ENCODE results near the gene DKKL1. TPM values are rescaled to one million over a fixed set of nuclear protein-coding genes. Genes with fewer than 3 reads are reported as not detected.

Gene DKKL1
- total and polyA plus RNA-seq, 2 of the 4 experiments (the other 2 are of a cell fraction): 0.67 TPM; not detected in 1

DNA sequence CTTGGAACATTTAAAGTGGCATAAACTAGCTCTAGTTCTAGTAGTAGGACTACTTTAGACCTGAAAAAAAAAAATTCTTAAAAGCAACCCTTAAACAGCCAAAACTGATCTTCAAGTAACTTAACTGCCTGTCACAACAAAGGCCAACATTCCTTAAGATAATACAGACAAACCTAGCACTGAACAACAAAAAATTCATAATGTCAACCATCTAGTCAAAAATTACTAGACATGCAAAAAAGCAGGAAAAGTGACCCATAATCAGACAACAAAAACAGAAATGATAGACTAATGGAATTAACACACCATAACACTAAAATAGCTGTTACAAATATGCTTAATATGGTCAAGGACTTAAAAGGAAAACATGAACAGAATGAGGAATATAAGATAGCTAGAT lies 45.4 kb upstream of the DKKL1 start:
- peaks cover 5% of the 10 kb centered on the region for H3K9me3 ChIP-seq (ENCODE audit: control insufficient read depth, insufficient read depth, low read length)
- no peak overlapping the region for H4K91ac ChIP-seq (ENCODE audit: insufficient read depth, low read depth, low read length)
- H3K14ac ChIP-seq (replicated peaks; ENCODE audit: low read depth, low read length): no peak overlapping the region
- ATAC-seq (ENCODE audit: low read depth) (no peak), DNase-seq (no peak)
- no peak overlapping the region for H3K23ac ChIP-seq (ENCODE audit: low read depth, low read length)
- H3K27ac ChIP-seq (ENCODE audit: insufficient read depth, low read length): no peak overlapping the region
- H2AK5ac ChIP-seq (ENCODE audit: low read depth, low read length): no peak overlapping the region
- intact Hi-C loops (cut with micrococcal nuclease) (no loop called here), dilution Hi-C loops (cut with HindIII; ENCODE audit: low sequenced_read_pairs, unreplicated experiment) (no loop called here), in situ Hi-C loops (cut with MboI; ENCODE audit: low sequenced_read_pairs) (no loop called here)
- no peaks in the 10 kb centered on the region for H3K27me3 ChIP-seq (ENCODE audit: control insufficient read depth, insufficient read depth, low read length)
- no peak overlapping the region for H3K4ac ChIP-seq (ENCODE audit: low read depth, low read length)
- ChIA-PET CTCF (no interaction called here), POLR2A (ENCODE audit: unreplicated experiment) (no interaction called here)
- no peak overlapping the region for H2AFZ ChIP-seq (replicated peaks; ENCODE audit: low read length, poor library complexity)
- no peak overlapping the region for H2BK15ac ChIP-seq (ENCODE audit: low read depth, low read length)
- H3K9ac ChIP-seq (ENCODE audit: low read depth, low read length): no peak overlapping the region
- no peaks in the 10 kb centered on the region for H3K4me1 ChIP-seq (ENCODE audit: control insufficient read depth, insufficient read depth, low read length)
- H3K56ac ChIP-seq (ENCODE audit: extremely low read depth, insufficient read depth, low read length): no peak overlapping the region
- no peak overlapping the region for H2AK9ac ChIP-seq (replicated peaks; ENCODE audit: low read depth, low read length, poor library complexity)
- no peaks in the 10 kb centered on the region for H4K20me1 ChIP-seq (ENCODE audit: insufficient read depth, low read length)
- H3K18ac ChIP-seq (ENCODE audit: low read depth, low read length): no peak overlapping the region
- no peak overlapping the region for H2BK5ac ChIP-seq (ENCODE audit: low read depth, low read length, poor library complexity, severe bottlenecking)
- BruUV-seq (replicated peaks): no TSS peak
- no peak overlapping the region for H3K4me3 ChIP-seq (ENCODE audit: insufficient read depth, low read depth, low read length)
- no peak overlapping the region for H4K5ac ChIP-seq (ENCODE audit: low read depth, low read length)
- no peaks in the 10 kb centered on the region for H3K9me1 ChIP-seq (ENCODE audit: insufficient read depth, low read length)
- no peak overlapping the region for H2BK120ac ChIP-seq (ENCODE audit: low read depth, low read length)
- no peak overlapping the region for H2BK20ac ChIP-seq (ENCODE audit: low read depth, low read length)
- H3K36me3 ChIP-seq (ENCODE audit: control insufficient read depth, insufficient read depth, low read length): peaks cover 6% of the 10 kb centered on the region
- TF ChIP-seq CEBPB (IDR thresholded peaks at IDR 0.05; ENCODE audit: low read depth, low read length) (no peak), MXI1 (IDR thresholded peaks at IDR 0.05; ENCODE audit: borderline replicate concordance, low read depth, low read length) (no peak), MAZ (IDR thresholded peaks at IDR 0.05; ENCODE audit: borderline replicate concordance, low read depth, low read length) (no peak), FOS (IDR thresholded peaks at IDR 0.05; ENCODE audit: low read depth, low read length) (no peak), POLR2A (IDR thresholded peaks at IDR 0.05; ENCODE audit: low read depth, low read length) (no peak), BHLHE40 (IDR thresholded peaks at IDR 0.05; ENCODE audit: low read depth, low read length) (no peak), MAFK (IDR thresholded peaks at IDR 0.05; ENCODE audit: low read depth, low read length) (no peak), RFX5 (IDR thresholded peaks at IDR 0.05; ENCODE audit: low read depth, low read length) (no peak), RCOR1 (IDR thresholded peaks at IDR 0.05; ENCODE audit: insufficient replicate concordance, low read length) (no peak), NFE2L2 (IDR thresholded peaks at IDR 0.05; ENCODE audit: low read depth, low read length) (no peak)
- TF ChIP-seq, protein P1, sequence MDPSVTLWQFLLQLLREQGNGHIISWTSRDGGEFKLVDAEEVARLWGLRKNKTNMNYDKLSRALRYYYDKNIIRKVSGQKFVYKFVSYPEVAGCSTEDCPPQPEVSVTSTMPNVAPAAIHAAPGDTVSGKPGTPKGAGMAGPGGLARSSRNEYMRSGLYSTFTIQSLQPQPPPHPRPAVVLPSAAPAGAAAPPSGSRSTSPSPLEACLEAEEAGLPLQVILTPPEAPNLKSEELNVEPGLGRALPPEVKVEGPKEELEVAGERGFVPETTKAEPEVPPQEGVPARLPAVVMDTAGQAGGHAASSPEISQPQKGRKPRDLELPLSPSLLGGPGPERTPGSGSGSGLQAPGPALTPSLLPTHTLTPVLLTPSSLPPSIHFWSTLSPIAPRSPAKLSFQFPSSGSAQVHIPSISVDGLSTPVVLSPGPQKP (IDR thresholded peaks at IDR 0.05; ENCODE audit: borderline replicate concordance, low read depth, low read length): no peak
- H3K79me1 ChIP-seq (ENCODE audit: low read depth in 1 of 2, low read length in 2 of 2): no peaks in the 10 kb centered on the region
- H3K4me2 ChIP-seq (ENCODE audit: low read depth, low read length): no peak overlapping the region
- no peak overlapping the region for H4K8ac ChIP-seq (ENCODE audit: low read depth in 2 of 2, low read length in 2 of 2)
